ENCODE measurements around the gene RNF5. TPM values are rescaled to one million over a fixed set of nuclear protein-coding genes. Genes with fewer than 3 reads are reported as not detected.

RNF5 gene
- total RNA-seq, 1 experiment from 2014 or later, result 70.7 TPM

DNA sequence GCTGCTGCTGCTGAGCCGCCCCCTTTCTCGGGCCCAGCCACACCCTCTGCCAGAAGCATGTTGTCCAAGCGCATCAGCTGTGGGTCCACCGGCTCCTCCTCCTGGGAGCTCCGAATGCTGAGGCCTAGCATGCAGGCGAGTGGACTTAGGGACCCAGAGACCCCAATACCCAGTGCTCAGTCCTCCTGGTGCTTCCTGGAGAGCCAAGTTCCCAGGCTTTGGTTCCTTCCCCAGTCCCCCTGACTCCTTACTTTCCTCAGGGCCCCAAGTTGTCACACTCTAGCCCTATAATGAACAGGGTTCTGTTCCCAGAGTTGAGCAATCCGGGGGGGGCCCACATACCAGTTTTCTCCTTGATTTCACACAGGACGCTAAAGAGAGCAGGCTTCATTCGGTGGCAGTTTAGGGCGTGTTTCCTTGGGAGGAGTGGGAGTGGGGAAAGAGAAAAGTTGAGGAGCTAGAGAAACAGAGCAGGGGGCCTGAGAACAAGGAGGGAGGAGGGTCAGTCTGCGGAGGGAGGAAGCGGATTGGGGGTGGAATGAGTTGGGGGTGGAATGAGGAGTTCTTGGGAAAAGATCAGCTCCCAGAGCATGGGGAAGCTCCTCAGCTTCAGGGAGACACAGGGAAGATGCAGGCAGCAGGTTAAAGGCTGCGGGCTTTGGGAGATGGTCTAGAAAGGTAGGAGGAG lies 10.3 kb downstream of the RNF5 start:
- H3K27me3 ChIP-seq (replicated peaks; ENCODE audit: control insufficient read depth, insufficient read depth, low read length), result no peaks in the 10 kb centered on the region
- no peak for DNase-seq
- intact Hi-C loops (cut with micrococcal nuclease; ENCODE audit: unreplicated experiment), result no loop called here
- no peaks in the 10 kb centered on the region for H3K9me3 ChIP-seq
- TF ChIP-seq, protein P1, sequence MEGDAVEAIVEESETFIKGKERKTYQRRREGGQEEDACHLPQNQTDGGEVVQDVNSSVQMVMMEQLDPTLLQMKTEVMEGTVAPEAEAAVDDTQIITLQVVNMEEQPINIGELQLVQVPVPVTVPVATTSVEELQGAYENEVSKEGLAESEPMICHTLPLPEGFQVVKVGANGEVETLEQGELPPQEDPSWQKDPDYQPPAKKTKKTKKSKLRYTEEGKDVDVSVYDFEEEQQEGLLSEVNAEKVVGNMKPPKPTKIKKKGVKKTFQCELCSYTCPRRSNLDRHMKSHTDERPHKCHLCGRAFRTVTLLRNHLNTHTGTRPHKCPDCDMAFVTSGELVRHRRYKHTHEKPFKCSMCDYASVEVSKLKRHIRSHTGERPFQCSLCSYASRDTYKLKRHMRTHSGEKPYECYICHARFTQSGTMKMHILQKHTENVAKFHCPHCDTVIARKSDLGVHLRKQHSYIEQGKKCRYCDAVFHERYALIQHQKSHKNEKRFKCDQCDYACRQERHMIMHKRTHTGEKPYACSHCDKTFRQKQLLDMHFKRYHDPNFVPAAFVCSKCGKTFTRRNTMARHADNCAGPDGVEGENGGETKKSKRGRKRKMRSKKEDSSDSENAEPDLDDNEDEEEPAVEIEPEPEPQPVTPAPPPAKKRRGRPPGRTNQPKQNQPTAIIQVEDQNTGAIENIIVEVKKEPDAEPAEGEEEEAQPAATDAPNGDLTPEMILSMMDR (IDR thresholded peaks at IDR 0.05; ENCODE audit: insufficient read depth in 1 of 2, low read depth in 1 of 2, low read length in 1 of 2, severe bottlenecking in 1 of 2, unreplicated experiment in 1 of 2), result no peak
- H3K4me1 ChIP-seq, result peaks cover 27% of the 10 kb centered on the region
- no TSS peak for BruUV-seq (replicated peaks)
- H3K36me3 ChIP-seq (ENCODE audit: control insufficient read depth, insufficient read depth, low read length), result peaks cover 2% of the 10 kb centered on the region; the same call in 1 of the 2 replicates
- H3K36me3 Mint-ChIP-seq (ENCODE audit: insufficient read depth, unreplicated experiment), result peaks cover 41% of the 10 kb centered on the region
- peak overlapping the region; percentile 83 for H3K4me3 Mint-ChIP-seq (ENCODE audit: unreplicated experiment)
- H3K4me3 ChIP-seq (ENCODE audit: low read depth, low read length), result peak overlapping the region; percentile 62
- POLR2A ChIA-PET, result no interaction called here
- no peaks in the 10 kb centered on the region for H3K27me3 Mint-ChIP-seq (ENCODE audit: insufficient read depth, unreplicated experiment)
- H3K9me3 Mint-ChIP-seq (ENCODE audit: unreplicated experiment), result no peaks in the 10 kb centered on the region
- H3K4me1 Mint-ChIP-seq (ENCODE audit: low read depth, unreplicated experiment), result peaks cover 23% of the 10 kb centered on the region
- H3K27ac Mint-ChIP-seq (ENCODE audit: unreplicated experiment), result peak overlapping the region; percentile 90
- CTCF ChIA-PET, result interaction anchor here (0.6 kb wide), 1 partner anchor 69 kb away, joined by 3 read pairs; no protein-coding TSS in a partner anchor

DNA sequence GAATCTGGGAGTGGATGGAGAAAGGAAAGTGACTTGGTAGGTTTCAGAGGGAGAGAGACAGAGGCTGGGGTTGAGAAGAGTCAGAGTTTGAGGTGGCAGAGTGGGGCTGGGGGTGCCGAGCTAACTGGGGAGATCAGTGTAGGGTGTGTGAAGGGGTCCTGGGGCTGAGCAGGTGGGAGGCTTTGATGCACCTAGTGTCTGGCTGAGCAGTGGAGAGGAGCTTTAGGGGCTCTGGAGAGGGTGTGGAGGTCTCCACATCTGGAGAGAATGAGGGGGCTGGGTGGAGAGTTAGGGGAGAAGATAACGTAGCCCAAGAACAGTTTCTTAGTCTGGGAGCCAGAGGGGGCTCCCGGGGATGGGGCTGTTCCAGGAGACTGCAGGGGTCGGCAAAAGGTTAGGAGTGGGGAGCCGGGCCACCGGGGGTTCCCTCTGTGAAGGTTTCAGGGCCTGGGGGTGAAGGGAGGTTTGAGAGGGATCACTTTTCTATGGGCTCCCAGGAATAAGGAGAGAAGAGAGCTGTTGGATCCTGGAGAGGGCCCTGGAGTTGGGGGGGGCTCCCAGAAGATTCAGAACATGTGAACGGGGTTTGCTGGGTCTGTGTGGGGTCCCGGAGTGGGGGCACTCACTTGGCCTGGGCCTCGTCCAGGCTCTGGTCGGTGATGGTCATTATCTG lies 11.0 kb downstream of the RNF5 start:
- Mint-ChIP-seq H3K9me3 (ENCODE audit: unreplicated experiment) (no peaks in the 10 kb centered on the region), H3K4me1 (ENCODE audit: low read depth, unreplicated experiment) (peaks cover 23% of the 10 kb centered on the region), H3K36me3 (ENCODE audit: insufficient read depth, unreplicated experiment) (peaks cover 35% of the 10 kb centered on the region), H3K27me3 (ENCODE audit: insufficient read depth, unreplicated experiment) (no peaks in the 10 kb centered on the region), H3K4me3 (ENCODE audit: unreplicated experiment) (peak overlapping the region; percentile 83), H3K27ac (ENCODE audit: unreplicated experiment) (peak overlapping the region; percentile 90)
- ChIA-PET CTCF (no interaction called here), POLR2A (no interaction called here)
- peaks cover 2% of the 10 kb centered on the region; the same call in 1 of the 2 replicates for H3K36me3 ChIP-seq (ENCODE audit: control insufficient read depth, insufficient read depth, low read length)
- BruUV-seq (replicated peaks), result no TSS peak
- intact Hi-C loops (cut with micrococcal nuclease; ENCODE audit: unreplicated experiment), result no loop called here
- no peaks in the 10 kb centered on the region for H3K9me3 ChIP-seq
- DNase-seq, result no peak
- peaks cover 21% of the 10 kb centered on the region for H3K4me1 ChIP-seq
- no peaks in the 10 kb centered on the region for H3K27me3 ChIP-seq (replicated peaks; ENCODE audit: control insufficient read depth, insufficient read depth, low read length)
- TF ChIP-seq, protein P1 (IDR thresholded peaks at IDR 0.05; ENCODE audit: insufficient read depth in 1 of 2, low read depth in 1 of 2, low read length in 1 of 2, severe bottlenecking in 1 of 2, unreplicated experiment in 1 of 2), result no peak
- peak overlapping the region; percentile 62 for H3K4me3 ChIP-seq (ENCODE audit: low read depth, low read length)

DNA sequence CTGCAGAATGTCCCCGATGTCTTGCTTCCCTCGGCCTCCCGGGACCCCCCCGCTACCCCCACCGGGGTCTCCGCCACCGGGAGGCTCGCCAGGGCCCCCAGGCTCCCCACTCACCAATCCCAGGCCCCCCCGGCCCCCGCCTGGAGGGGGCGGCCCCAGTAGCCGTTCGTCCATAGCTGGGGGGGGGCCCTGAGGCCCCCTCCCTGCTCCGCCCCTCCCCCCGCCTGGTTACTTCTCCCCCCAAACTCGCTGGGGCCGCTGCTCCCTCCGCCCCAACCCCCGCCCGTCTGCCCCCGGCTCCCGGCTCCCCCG lies 11.5 kb downstream of the RNF5 start:
- H3K27me3 ChIP-seq (replicated peaks; ENCODE audit: control insufficient read depth, insufficient read depth, low read length), result no peaks in the 10 kb centered on the region
- Mint-ChIP-seq H3K4me3 (ENCODE audit: unreplicated experiment) (peak overlapping the region; percentile 83), H3K27me3 (ENCODE audit: insufficient read depth, unreplicated experiment) (no peaks in the 10 kb centered on the region), H3K36me3 (ENCODE audit: insufficient read depth, unreplicated experiment) (peaks cover 32% of the 10 kb centered on the region), H3K4me1 (ENCODE audit: low read depth, unreplicated experiment) (peaks cover 25% of the 10 kb centered on the region), H3K9me3 (ENCODE audit: unreplicated experiment) (no peaks in the 10 kb centered on the region), H3K27ac (ENCODE audit: unreplicated experiment) (peak overlapping the region; percentile 90)
- TF ChIP-seq, protein P1 (IDR thresholded peaks at IDR 0.05; ENCODE audit: insufficient read depth in 1 of 2, low read depth in 1 of 2, low read length in 1 of 2, severe bottlenecking in 1 of 2, unreplicated experiment in 1 of 2), result no peak
- BruUV-seq (replicated peaks), result no TSS peak
- H3K9me3 ChIP-seq, result no peaks in the 10 kb centered on the region
- no peak for DNase-seq
- H3K36me3 ChIP-seq (ENCODE audit: control insufficient read depth, insufficient read depth, low read length), result peaks cover 2% of the 10 kb centered on the region; the same call in 1 of the 2 replicates
- peaks cover 19% of the 10 kb centered on the region for H3K4me1 ChIP-seq
- POLR2A ChIA-PET, result no interaction called here
- intact Hi-C loops (cut with micrococcal nuclease; ENCODE audit: unreplicated experiment), result loop anchor here (1.0 to 10.0 kb wide), 2 partner anchors 11 to 775 kb away; partner anchors contain the start of genes BRD2 and RNF5
- CTCF ChIA-PET, result interaction anchor here (0.7 kb wide), 1 partner anchor 18 kb away, joined by 3 read pairs; no protein-coding TSS in a partner anchor
- H3K4me3 ChIP-seq (ENCODE audit: low read depth, low read length), result peak overlapping the region; percentile 62

Data from Caco-2 (cell line).